Hepatocyte (in vitro differentiated cells): ENCODE results near the gene CLEC4M. TPM values are rescaled to one million over a fixed set of nuclear protein-coding genes. Genes with fewer than 3 reads are reported as not detected.
"Not testable (repeated sequence)": the region's sequence is repeated elsewhere in the genome, so short reads cannot be mapped to it uniquely, and the experiment has no call there.

Experiments
- DNase-seq: peaks from one replicate; pipeline ENCODE4 v3.0.0-alpha.2; 2016; ENCODE audit warnings: low spot score
- H2AFZ ChIP-seq: fragments of 200-600 bp; sonication (generic); 2 replicates; pipeline ENCODE4 v1.6.0; 2016; ENCODE audit warnings: antibody characterized with exemption, mild to moderate bottlenecking
- H3K27ac ChIP-seq: fragments of 200-600 bp; sonication (generic); 2 replicates; pipeline ENCODE4 v1.5.1; 2016; ENCODE audit warnings: mild to moderate bottlenecking
- H3K27me3 ChIP-seq: fragments of 200-600 bp; sonication (generic); 2 replicates; pipeline ENCODE4 v1.6.1; 2016
- H3K36me3 ChIP-seq: fragments of 200-600 bp; sonication (generic); replicated peaks from 2 replicates; pipeline ENCODE4 v1.5.1; 2016; ENCODE audit warnings: low read depth; ENCODE audit not compliant: insufficient read depth
- H3K4me1 ChIP-seq: fragments of 200-600 bp; sonication (generic); 2 replicates; pipeline ENCODE4 v1.5.1; 2016; ENCODE audit warnings: mild to moderate bottlenecking, moderate library complexity; ENCODE audit not compliant: insufficient read depth
- H3K4me2 ChIP-seq: fragments of 200-600 bp; sonication (generic); 2 replicates; pipeline ENCODE4 v1.6.0; 2016
- H3K4me3 ChIP-seq: fragments of 200-600 bp; sonication (generic); 2 replicates; pipeline ENCODE4 v1.5.1; 2016; ENCODE audit warnings: mild to moderate bottlenecking
- H3K79me2 ChIP-seq: fragments of 200-600 bp; sonication (generic); 2 replicates; pipeline ENCODE4 v1.6.0; 2017; ENCODE audit warnings: mild to moderate bottlenecking
- H3K9me2 ChIP-seq: fragments of 200-600 bp; sonication (generic); replicated peaks from 2 replicates; pipeline ENCODE4 v1.6.0; 2017; ENCODE audit warnings: mild to moderate bottlenecking; ENCODE audit not compliant: insufficient read depth
- H3K9me3 ChIP-seq: fragments of 200-600 bp; sonication (generic); 2 replicates; pipeline ENCODE4 v1.5.1; 2016; ENCODE audit warnings: low read depth, mild to moderate bottlenecking
- H4K20me1 ChIP-seq: fragments of 200-600 bp; sonication (generic); 2 replicates; pipeline ENCODE4 v1.6.0; 2016; ENCODE audit warnings: mild to moderate bottlenecking; ENCODE audit not compliant: insufficient read depth, poor library complexity, severe bottlenecking
- CTCF ChIP-seq: fragments of 200-600 bp; sonication (generic); IDR thresholded peaks from 2 replicates; pipeline ENCODE4 v1.5.1; 2016; ENCODE audit warnings: antibody characterized with exemption, mild to moderate bottlenecking; ENCODE audit not compliant: poor library complexity
- EZH2 ChIP-seq: fragments of 200-600 bp; sonication (generic); IDR thresholded peaks from 2 replicates; pipeline ENCODE4 v1.6.1; 2016; ENCODE audit warnings: antibody characterized with exemption, mild to moderate bottlenecking, borderline replicate concordance
- EZH2phosphoT487 ChIP-seq: fragments of 200-600 bp; sonication (generic); IDR thresholded peaks from one replicate; pipeline ENCODE4 v1.6.1; 2018; ENCODE audit warnings: antibody characterized with exemption, mild to moderate bottlenecking, low read depth, moderate library complexity; ENCODE audit not compliant: unreplicated experiment, severe bottlenecking
- WGBS: methylation state at CpG from one replicate; pipeline ENCODE4 v1.1.6; 2016; ENCODE audit warnings: low lambda C conversion rate; ENCODE audit errors: missing lambda C conversion rate; 5-methylcytosine and 5-hydroxymethylcytosine counted together
- polyA plus RNA-seq: library from polyadenylated mRNA; unstranded; fragments of >200 nt; fragmentation: Nextera tagmentation; extraction: Ambion mirVana; gene quantifications from 2 replicates; pipeline ENCODE4 v1.2.1, GENCODE V29; 2016
- total RNA-seq: library from RNA; depleted of rRNA; stranded (reverse); fragments of >200 nt; gene quantifications from 2 replicates; pipeline ENCODE4 v1.2.3, GENCODE V29; 2014

The CLEC4M gene
- total and polyA plus RNA-seq, 2 experiments from 2014 or later: 0.07 TPM; not detected in 1

- WGBS: 69% methylated on average over 5 of the region's 5 CpGs
- Histone ChIP-seq H3K4me3 (no peak overlapping the region), H3K36me3 (no peaks in the 10 kb centered on the region), H3K9me3 (no peaks in the 10 kb centered on the region), H3K9me2 (no peaks in the 10 kb centered on the region), H3K4me2 (no peak overlapping the region), H3K27ac (no peak overlapping the region), H4K20me1 (no peaks in the 10 kb centered on the region), H2AFZ (no peak overlapping the region), H3K27me3 (peaks cover 4% of the 10 kb centered on the region), H3K4me1 (no peaks in the 10 kb centered on the region), H3K79me2 (no peaks in the 10 kb centered on the region)
- no peak for DNase-seq
- TF ChIP-seq EZH2phosphoT487 (no peak), EZH2 (no peak), CTCF (no peak)
These were observed 18.8 kb upstream of the CLEC4M start for GRCh38 chr19:7744199-7744786.

- 90% methylated on average over 11 of the region's 12 CpGs for WGBS
- no peak overlapping the region for H3K4me2 ChIP-seq
- no peak overlapping the region for H3K27ac ChIP-seq
- no peaks in the 10 kb centered on the region for H3K9me3 ChIP-seq
- no peaks in the 10 kb centered on the region for H3K9me2 ChIP-seq
- no peaks in the 10 kb centered on the region for H3K36me3 ChIP-seq
- no peaks in the 10 kb centered on the region for H4K20me1 ChIP-seq
- no peak overlapping the region for H2AFZ ChIP-seq
- TF ChIP-seq CTCF (no peak), EZH2phosphoT487 (no peak), EZH2 (no peak)
- no peak overlapping the region for H3K4me3 ChIP-seq
- DNase-seq: no peak
- H3K27me3 ChIP-seq: peaks cover 4% of the 10 kb centered on the region
- H3K79me2 ChIP-seq: no peaks in the 10 kb centered on the region
- no peaks in the 10 kb centered on the region for H3K4me1 ChIP-seq
These were observed 18.0 kb upstream of the CLEC4M start for GRCh38 chr19:7744871-7745650.

- not testable (repeated sequence) for H3K4me2 ChIP-seq, H3K79me2 ChIP-seq, H4K20me1 ChIP-seq, H3K4me3 ChIP-seq, H3K27me3 ChIP-seq, H3K9me2 ChIP-seq, H2AFZ ChIP-seq, H3K27ac ChIP-seq, H3K36me3 ChIP-seq, H3K9me3 ChIP-seq, DNase-seq, H3K4me1 ChIP-seq
- 100% methylated on average over 1 of the region's 4 CpGs for WGBS
These were observed 16.7 kb upstream of the CLEC4M start for GRCh38 chr19:7746306-7746705.
